ENCODE results near the gene MBOAT1.
"Not testable (repeated sequence)": the region's sequence is repeated elsewhere in the genome, so short reads cannot be mapped to it uniquely, and the experiment has no call there.

The MBOAT1 gene

GRCh38 chr6:20147469-20147868 lies 64.8 kb downstream of the MBOAT1 start:
- TF ChIP-seq, protein P1, sequence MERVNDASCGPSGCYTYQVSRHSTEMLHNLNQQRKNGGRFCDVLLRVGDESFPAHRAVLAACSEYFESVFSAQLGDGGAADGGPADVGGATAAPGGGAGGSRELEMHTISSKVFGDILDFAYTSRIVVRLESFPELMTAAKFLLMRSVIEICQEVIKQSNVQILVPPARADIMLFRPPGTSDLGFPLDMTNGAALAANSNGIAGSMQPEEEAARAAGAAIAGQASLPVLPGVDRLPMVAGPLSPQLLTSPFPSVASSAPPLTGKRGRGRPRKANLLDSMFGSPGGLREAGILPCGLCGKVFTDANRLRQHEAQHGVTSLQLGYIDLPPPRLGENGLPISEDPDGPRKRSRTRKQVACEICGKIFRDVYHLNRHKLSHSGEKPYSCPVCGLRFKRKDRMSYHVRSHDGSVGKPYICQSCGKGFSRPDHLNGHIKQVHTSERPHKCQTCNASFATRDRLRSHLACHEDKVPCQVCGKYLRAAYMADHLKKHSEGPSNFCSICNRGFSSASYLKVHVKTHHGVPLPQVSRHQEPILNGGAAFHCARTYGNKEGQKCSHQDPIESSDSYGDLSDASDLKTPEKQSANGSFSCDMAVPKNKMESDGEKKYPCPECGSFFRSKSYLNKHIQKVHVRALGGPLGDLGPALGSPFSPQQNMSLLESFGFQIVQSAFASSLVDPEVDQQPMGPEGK (CRISPR knock-in tag; IDR thresholded peaks at IDR 0.05; ENCODE audit: borderline replicate concordance), result no peak
- ATAC-seq, result no peak

- ATAC-seq, result not testable (repeated sequence)
Measured at GRCh38 chr6:20146831-20147230, 65.4 kb downstream of the MBOAT1 start.

DNA sequence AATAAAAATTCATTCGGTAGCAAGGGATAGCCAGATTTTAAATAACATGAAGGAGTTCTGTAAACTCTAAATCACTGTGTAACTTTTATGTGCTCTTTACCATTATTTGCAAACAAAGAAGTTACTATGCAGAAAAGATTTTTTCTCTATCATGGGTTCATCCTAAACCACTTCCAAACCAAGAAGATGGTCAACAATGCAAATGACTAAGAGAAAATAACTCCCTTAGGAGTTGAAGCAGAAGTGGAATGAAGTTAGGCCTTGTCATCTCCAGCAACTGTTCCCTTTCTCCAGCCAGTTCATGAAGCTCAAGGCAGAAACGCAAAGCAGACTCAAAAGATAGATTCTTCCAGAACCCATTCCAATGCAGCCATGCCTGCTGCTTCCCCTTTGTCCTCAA lies 66.0 kb downstream of the MBOAT1 start:
- TF ChIP-seq GLIS3 (CRISPR knock-in tag; IDR thresholded peaks at IDR 0.05), result no peak
- TF ChIP-seq, protein P1 (CRISPR knock-in tag; IDR thresholded peaks at IDR 0.05; ENCODE audit: borderline replicate concordance), result no peak
- no peak for TF ChIP-seq ESRRG (CRISPR knock-in tag; IDR thresholded peaks at IDR 0.05)
- TF ChIP-seq ARNTL (CRISPR knock-in tag; IDR thresholded peaks at IDR 0.05; ENCODE audit: borderline replicate concordance, low read depth), result no peak
- no peak for TF ChIP-seq CSDC2 (CRISPR knock-in tag; IDR thresholded peaks at IDR 0.05)
- TF ChIP-seq OSR1 (CRISPR knock-in tag; IDR thresholded peaks at IDR 0.05), result no peak
- TF ChIP-seq BACH2 (CRISPR knock-in tag; IDR thresholded peaks at IDR 0.05; ENCODE audit: borderline replicate concordance), result no peak
- TF ChIP-seq ZNF70 (CRISPR knock-in tag; IDR thresholded peaks at IDR 0.05), result no peak
- no peak for ATAC-seq

GRCh38 chr6:20142866-20143265 lies 69.4 kb downstream of the MBOAT1 start:
- TF ChIP-seq TCF4 (CRISPR knock-in tag; IDR thresholded peaks at IDR 0.05; ENCODE audit: borderline replicate concordance), result no peak
- TF ChIP-seq POU6F1 (CRISPR knock-in tag; IDR thresholded peaks at IDR 0.05; ENCODE audit: borderline replicate concordance, low read depth), result no peak
- no peak for TF ChIP-seq ESRRG (CRISPR knock-in tag; IDR thresholded peaks at IDR 0.05)
- no peak for TF ChIP-seq CSRNP3 (CRISPR knock-in tag; IDR thresholded peaks at IDR 0.05)
- no peak for TF ChIP-seq RARB (CRISPR knock-in tag; IDR thresholded peaks at IDR 0.05)
- no peak for TF ChIP-seq ZFP3 (CRISPR knock-in tag; IDR thresholded peaks at IDR 0.05)
- TF ChIP-seq BACH2 (CRISPR knock-in tag; IDR thresholded peaks at IDR 0.05; ENCODE audit: borderline replicate concordance), result no peak
- TF ChIP-seq, protein P1 (CRISPR knock-in tag; IDR thresholded peaks at IDR 0.05; ENCODE audit: borderline replicate concordance), result no peak
- TF ChIP-seq ZNF8 (CRISPR knock-in tag; IDR thresholded peaks at IDR 0.05), result no peak
- TF ChIP-seq TSHZ2 (CRISPR knock-in tag; IDR thresholded peaks at IDR 0.05), result no peak
- TF ChIP-seq ZFP30 (CRISPR knock-in tag; IDR thresholded peaks at IDR 0.05), result no peak
- no peak for TF ChIP-seq ISL1 (CRISPR knock-in tag; IDR thresholded peaks at IDR 0.05)
- no peak for TF ChIP-seq TOX (CRISPR knock-in tag; IDR thresholded peaks at IDR 0.05; ENCODE audit: borderline replicate concordance)
- no peak for ATAC-seq

Measured in SK-N-SH treated with all-trans-retinoic acid at 6 μM for 48 hours (cell line).